Cardiac fibroblast (primary cell): ENCODE data around the gene PVALEF.
A peak's percentile ranks its signal among the peaks of the same experiment; 100 is the strongest.

Source experiments
- DNase-seq, 2 donors: peaks; one replicate each; pipeline versions ENCODE4 v3.0.0 to v3.0.0-alpha.2; 2010; ENCODE audit warnings: low read depth in 2 of 2
- H3K4me3 ChIP-seq, 2 donors: replicated peaks in 1 of 2; 1 replicate in 1 of 2; 2 replicates in 1 of 2; pipeline ENCODE4 v1.5.1; 2011; ENCODE audit warnings: low read depth in 2 of 2, low read length in 2 of 2, mild to moderate bottlenecking in 2 of 2, moderate library complexity in 1 of 2
- TF ChIP-seq, protein P1 (sequence below): IDR thresholded peaks from one replicate; pipeline ENCODE4 v1.5.1; 2011; ENCODE audit warnings: low read depth, mild to moderate bottlenecking, low read length, inconsistent platforms

PVALEF gene

DNA sequence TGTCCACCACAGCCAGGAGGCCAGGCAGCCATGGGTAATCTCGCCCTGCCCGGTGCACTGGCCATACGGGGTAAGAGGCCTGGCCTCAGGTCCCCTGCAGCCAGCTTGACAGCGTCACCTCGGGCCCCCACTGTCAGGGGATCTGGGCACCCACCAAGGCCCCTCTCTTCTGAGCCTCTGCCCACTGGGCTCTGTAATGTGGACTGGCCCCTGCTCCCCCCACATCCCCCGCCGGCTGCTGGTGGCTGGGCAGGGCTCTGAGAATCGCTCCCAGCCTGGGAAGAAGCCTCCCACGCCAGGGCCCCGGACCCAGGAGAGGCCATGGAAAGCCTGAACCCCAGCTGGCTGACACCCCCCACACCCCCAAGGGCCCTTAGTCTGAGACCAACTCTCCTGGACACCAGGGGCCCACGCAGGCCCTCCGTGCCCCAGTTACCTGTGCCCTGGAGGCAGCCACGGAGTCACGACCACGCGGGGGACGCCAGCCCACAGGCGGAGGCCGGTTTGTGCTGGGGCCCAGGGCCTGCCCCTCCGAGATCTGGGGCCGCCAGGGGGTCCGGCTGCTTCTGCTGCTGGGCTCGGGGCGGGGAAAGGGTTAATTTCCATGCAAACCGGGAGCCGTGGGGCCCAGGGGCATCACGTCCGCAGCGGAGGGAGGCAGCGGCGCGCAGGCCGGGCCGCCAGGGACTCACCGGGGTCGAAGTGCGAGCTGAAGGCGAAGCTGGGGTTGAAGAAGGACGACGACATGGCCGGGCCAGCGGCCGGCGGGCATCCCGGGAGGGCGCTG lies at the start of gene PVALEF:
Gene PVALEF (plus strand): TSS at position 262 of the 787 bp plus-strand sequence. CDS start 15,720 bp downstream, outside the sequence.
- TF ChIP-seq, protein P1, sequence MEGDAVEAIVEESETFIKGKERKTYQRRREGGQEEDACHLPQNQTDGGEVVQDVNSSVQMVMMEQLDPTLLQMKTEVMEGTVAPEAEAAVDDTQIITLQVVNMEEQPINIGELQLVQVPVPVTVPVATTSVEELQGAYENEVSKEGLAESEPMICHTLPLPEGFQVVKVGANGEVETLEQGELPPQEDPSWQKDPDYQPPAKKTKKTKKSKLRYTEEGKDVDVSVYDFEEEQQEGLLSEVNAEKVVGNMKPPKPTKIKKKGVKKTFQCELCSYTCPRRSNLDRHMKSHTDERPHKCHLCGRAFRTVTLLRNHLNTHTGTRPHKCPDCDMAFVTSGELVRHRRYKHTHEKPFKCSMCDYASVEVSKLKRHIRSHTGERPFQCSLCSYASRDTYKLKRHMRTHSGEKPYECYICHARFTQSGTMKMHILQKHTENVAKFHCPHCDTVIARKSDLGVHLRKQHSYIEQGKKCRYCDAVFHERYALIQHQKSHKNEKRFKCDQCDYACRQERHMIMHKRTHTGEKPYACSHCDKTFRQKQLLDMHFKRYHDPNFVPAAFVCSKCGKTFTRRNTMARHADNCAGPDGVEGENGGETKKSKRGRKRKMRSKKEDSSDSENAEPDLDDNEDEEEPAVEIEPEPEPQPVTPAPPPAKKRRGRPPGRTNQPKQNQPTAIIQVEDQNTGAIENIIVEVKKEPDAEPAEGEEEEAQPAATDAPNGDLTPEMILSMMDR, result no peak
- no peak within 1 kb of the TSS for H3K4me3 ChIP-seq

DNA sequence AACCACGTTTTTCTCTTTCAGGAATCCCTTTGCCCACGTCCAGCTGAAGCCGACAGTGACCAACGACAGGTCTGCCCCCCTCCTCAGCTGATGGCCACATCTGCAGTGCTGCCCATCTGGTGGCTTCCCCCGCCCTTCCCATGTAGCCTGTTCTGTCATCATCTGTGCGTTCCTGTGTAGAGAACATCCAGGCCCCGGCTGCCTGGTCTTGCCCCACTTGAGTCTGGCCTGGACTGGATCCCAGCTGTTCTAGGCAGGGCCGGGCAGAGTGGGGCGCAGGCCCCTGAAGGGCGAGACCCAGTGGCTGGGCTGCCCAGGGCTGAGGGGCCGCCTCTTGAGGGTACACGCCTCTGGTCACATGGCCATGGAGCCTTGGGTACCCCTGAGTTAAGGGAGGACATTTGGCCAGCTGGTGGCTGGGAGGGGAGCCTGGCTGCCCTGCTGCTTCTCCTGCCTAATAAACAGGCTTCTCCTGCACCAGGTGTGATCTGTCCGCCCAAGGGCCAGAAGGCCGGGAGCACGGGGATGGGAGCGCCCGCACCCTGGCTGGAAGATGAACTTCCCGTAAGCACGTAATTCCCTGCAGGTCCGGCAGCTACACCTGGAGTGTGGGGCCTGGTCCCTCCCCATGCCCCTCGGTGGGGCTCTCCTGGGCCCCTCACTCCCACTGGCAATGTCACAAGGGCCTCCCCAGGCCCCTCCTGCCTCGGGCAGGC lies 49.4 kb upstream of the PVALEF start:
- no peak for DNase-seq
- TF ChIP-seq, protein P1, result no peak
- H3K4me3 ChIP-seq, result no peak overlapping the region

More for the DNA sequence above, at the start of gene PVALEF:
- no peak for DNase-seq

DNA sequence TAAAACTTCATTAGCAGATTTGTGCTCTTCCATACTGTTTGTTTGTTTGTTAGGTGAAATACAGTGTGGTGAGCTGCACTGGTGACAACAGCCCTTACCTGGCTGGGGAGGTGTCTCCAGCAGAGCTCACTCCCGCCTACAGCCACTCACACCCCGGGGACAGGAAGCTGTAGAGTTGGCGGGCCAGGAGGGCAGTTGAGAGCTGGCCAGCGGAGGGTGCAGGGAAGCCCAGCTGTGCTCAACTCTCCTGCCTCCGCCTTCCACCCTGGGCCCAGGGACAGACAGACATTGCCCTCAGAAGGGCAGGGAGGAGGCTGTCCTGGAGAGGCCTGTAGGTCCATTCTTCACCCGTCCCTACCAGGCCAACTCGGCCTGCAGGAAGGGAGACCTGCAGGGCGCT lies 48.6 kb upstream of the PVALEF start:
- TF ChIP-seq, protein P1, result no peak
- DNase-seq, result no peak
- no peak overlapping the region for H3K4me3 ChIP-seq

DNA sequence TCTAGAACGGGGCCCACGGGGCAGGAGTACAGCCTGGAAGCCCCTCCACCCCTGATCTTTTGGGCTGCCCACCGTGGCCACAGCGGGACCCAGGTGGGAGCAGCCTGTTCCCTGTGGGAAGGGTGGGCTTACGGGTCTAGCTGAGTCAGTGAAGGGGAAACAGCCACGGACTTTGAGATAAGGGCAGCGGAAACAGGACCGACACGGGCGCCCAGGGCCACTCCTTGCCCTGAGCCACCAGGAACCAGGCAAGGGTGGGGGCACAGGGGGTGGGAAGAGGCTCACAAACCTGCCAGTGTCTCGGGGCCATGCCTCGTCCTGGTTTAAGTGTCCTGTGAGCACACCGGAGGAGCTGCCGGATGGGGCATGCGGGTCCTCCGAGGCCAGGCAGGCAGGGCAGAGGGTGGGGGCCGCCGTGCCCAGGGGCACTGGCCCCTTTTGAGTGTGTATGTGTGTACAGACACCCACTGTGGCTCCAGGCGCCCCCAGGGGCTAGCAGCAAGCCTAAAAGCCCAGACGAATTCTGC lies 47.6 kb upstream of the PVALEF start:
- no peak for DNase-seq
- TF ChIP-seq, protein P1, result no peak
- H3K4me3 ChIP-seq, result no peak overlapping the region

DNA sequence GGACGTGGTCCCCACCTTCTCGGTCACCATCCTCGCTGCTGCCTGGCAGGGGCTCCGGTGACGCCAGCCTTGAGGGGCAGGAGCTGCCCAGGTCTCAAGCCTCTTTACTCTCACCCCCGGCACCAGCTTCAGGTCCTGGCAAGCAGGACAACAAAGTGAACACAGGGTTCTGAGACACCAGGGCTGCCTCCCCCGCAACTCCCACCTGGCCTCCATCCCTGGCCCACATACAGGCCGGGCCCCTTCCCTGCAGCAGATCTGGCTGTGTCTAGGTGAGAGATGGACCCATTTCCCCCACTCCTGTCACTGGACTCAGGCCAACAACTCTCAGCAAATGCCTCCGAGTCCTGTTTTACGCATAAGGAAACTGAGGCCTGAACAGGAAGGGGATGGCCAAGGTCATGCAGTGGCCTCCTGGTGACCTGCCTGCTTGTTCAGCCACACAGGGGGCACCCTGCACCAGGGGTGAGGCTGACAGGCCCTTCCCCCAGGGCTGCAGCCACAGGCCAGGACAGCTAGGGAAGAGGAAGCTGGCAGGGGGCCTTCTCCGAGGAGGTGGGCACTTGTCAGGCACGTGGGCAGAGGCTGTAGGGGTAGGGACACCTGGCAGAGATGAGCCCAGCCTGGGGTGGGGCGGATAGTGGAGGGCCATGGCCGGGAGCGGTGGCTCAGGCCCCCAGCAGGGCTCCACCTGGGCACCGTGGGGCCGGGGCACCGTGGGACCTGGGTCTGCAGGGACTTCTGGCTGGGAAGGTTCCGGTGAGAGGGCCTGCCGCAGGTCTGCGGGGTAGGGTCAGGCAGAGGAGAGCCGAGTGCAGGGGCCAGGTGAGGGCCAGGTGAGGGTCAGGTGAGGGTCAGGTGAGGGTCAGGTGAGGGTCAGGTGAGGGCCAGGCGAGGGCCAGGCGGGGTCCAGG lies 46.7 kb upstream of the PVALEF start:
- TF ChIP-seq, protein P1, result no peak
- no peak for DNase-seq
- peak overlapping the region; percentile 43 to 60 for H3K4me3 ChIP-seq
